Left ventricle myocardium inferior (tissue), 1 donor: Measurements from ENCODE around the gene CDK6. TPM values are rescaled to one million over a fixed set of nuclear protein-coding genes. Genes with fewer than 3 reads are reported as not detected.

Source experiments
- DNase-seq: peaks from one replicate; pipeline ENCODE4 v3.0.0-alpha.2; 2020
- H3K27ac ChIP-seq: fragments of 200-600 bp; replicated peaks from 2 replicates; pipeline ENCODE4 v1.8.0; 2021
- H3K27me3 ChIP-seq: fragments of 200-600 bp; 2 replicates; pipeline ENCODE4 v1.8.0; 2021; ENCODE audit warnings: low read depth
- H3K36me3 ChIP-seq: fragments of 200-600 bp; 2 replicates; pipeline ENCODE4 v1.8.0; 2021
- H3K4me1 ChIP-seq: fragments of 200-600 bp; 2 replicates; pipeline ENCODE4 v1.8.0; 2021
- H3K4me3 ChIP-seq: fragments of 200-600 bp; 2 replicates; pipeline ENCODE4 v1.8.0; 2021; ENCODE audit warnings: mild to moderate bottlenecking, moderate library complexity
- H3K9me3 ChIP-seq: fragments of 200-600 bp; replicated peaks from 2 replicates; pipeline ENCODE4 v1.8.0; 2021
- intact Hi-C: fragments of 100-400 bp; cut with micrococcal nuclease; formaldehyde crosslinking; loops from one replicate; pipeline ENCODE4 v1.11.0; 2022
- total RNA-seq: library from RNA; stranded (reverse); fragmentation: NEBNext Ultra II Directional; extraction: Animal tissue kit (Norgen Biotek cat#: 25700); gene quantifications from one replicate; pipeline ENCODE4 v1.2.1, GENCODE V29; 2021
- TF ChIP-seq, protein P1 (sequence below): fragments of 200-600 bp; IDR thresholded peaks from 2 replicates; pipeline ENCODE4 v1.8.0; 2021; ENCODE audit warnings: antibody characterized with exemption, mild to moderate bottlenecking, borderline replicate concordance
- donor health status: DM: no; HTN: yes; CAD: no; lungs with severe emphysema.

CDK6 gene
- total RNA-seq, 1 donor from 2014 or later, result 16.5 TPM

DNA sequence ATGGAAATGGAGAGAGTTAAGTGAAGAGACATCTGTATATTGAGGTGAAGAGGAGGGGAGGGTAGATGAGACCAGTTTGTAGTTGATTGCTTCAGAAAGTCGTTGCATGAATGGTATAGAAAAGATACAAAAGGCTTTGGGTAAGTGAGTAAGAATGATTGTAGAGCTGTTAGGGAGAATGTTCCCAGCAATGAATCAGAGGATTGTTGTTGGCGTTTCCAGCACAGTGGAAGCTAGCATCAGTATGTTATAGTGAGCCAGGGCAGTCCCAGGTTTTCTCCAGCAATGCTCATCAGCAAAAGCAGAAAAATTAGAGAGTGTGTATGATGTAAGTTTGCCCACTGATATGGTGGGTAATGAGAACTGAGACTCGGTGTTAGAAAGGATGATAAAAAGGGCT is 15.4 kb upstream of the CDK6 start:
- intact Hi-C loops, result no loop called here
- no peak overlapping the region for H3K4me3 ChIP-seq
- TF ChIP-seq, protein P1, sequence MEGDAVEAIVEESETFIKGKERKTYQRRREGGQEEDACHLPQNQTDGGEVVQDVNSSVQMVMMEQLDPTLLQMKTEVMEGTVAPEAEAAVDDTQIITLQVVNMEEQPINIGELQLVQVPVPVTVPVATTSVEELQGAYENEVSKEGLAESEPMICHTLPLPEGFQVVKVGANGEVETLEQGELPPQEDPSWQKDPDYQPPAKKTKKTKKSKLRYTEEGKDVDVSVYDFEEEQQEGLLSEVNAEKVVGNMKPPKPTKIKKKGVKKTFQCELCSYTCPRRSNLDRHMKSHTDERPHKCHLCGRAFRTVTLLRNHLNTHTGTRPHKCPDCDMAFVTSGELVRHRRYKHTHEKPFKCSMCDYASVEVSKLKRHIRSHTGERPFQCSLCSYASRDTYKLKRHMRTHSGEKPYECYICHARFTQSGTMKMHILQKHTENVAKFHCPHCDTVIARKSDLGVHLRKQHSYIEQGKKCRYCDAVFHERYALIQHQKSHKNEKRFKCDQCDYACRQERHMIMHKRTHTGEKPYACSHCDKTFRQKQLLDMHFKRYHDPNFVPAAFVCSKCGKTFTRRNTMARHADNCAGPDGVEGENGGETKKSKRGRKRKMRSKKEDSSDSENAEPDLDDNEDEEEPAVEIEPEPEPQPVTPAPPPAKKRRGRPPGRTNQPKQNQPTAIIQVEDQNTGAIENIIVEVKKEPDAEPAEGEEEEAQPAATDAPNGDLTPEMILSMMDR, result no peak

GRCh38 chr7:92850516-92850915 is 14.1 kb upstream of the CDK6 start:
- DNase-seq, result no peak
- TF ChIP-seq, protein P1, result no peak
- H3K27ac ChIP-seq, result no peak overlapping the region
- H3K27me3 ChIP-seq, result no peaks in the 10 kb centered on the region
- no peak overlapping the region for H3K4me3 ChIP-seq
- no peaks in the 10 kb centered on the region for H3K36me3 ChIP-seq
- no peaks in the 10 kb centered on the region for H3K4me1 ChIP-seq
- intact Hi-C loops, result no loop called here
- H3K9me3 ChIP-seq, result no peaks in the 10 kb centered on the region

More for the DNA sequence above, 15.4 kb upstream of the CDK6 start:
- no peaks in the 10 kb centered on the region for H3K4me1 ChIP-seq
- no peak overlapping the region for H3K27ac ChIP-seq
- no peaks in the 10 kb centered on the region for H3K9me3 ChIP-seq
- no peak for DNase-seq
- H3K36me3 ChIP-seq, result no peaks in the 10 kb centered on the region
- no peaks in the 10 kb centered on the region for H3K27me3 ChIP-seq

- H3K36me3 ChIP-seq, result no peaks in the 10 kb centered on the region
- intact Hi-C loops, result no loop called here
- no peak overlapping the region for H3K27ac ChIP-seq
Observed at GRCh38 chr7:92849322-92849721, 12.9 kb upstream of the CDK6 start.

DNA sequence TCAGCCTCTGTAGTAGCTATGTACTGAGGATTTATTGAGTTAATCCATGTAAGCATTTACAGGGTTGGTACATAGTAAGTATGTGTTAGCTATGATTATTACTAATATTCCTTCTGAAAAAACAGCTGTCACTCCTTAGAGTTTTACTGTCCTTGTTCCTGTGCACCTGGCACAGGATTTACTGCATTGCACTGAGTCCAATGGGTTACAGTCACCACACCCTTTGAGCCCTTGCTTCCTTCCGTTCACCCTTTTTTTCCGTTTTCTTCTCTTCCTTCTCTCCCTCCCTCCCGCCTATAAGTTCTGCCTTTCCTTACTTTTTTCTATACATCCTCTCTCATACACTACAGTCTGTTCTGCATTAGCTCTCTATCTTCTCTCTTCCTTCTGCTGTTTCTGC is 12.5 kb upstream of the CDK6 start:
- no peak overlapping the region for H3K27ac ChIP-seq
- H3K9me3 ChIP-seq, result no peaks in the 10 kb centered on the region
- no peak for DNase-seq
- intact Hi-C loops, result no loop called here
- no peaks in the 10 kb centered on the region for H3K4me1 ChIP-seq
- TF ChIP-seq, protein P1, result no peak
- no peaks in the 10 kb centered on the region for H3K27me3 ChIP-seq
- no peaks in the 10 kb centered on the region for H3K36me3 ChIP-seq
- no peak overlapping the region for H3K4me3 ChIP-seq

More at GRCh38 chr7:92849322-92849721, 12.9 kb upstream of the CDK6 start:
- no peak for DNase-seq
- Histone ChIP-seq H3K9me3 (no peaks in the 10 kb centered on the region), H3K4me3 (no peak overlapping the region), H3K27me3 (no peaks in the 10 kb centered on the region), H3K4me1 (no peaks in the 10 kb centered on the region)
- TF ChIP-seq, protein P1, result no peak

GRCh38 chr7:92848441-92848840 is 12.1 kb upstream of the CDK6 start:
- DNase-seq, result no peak
- H3K9me3 ChIP-seq, result no peaks in the 10 kb centered on the region
- H3K27me3 ChIP-seq, result no peaks in the 10 kb centered on the region
- intact Hi-C loops, result no loop called here
- H3K27ac ChIP-seq, result no peak overlapping the region
- no peaks in the 10 kb centered on the region for H3K36me3 ChIP-seq
- H3K4me3 ChIP-seq, result no peak overlapping the region
- H3K4me1 ChIP-seq, result no peaks in the 10 kb centered on the region
- TF ChIP-seq, protein P1, result no peak

DNA sequence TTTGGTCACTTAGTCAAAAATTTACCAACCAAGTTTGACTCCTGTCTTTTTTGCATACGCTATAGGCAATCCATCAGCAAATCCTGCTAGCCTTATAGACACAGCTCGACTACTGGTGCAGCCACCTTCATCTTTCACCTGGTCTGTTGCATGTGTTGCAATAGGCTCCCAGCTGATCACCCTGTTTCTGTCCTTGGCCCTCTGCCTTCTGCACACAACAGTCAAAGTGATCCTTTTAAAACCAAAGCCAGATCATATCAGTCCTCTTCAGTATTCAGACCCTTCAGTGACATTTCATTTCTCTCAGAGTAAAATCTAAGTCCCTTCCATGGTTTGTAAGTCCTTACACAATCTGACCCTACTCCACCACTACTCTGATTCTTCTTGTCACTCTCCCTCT is 10.9 kb upstream of the CDK6 start:
- TF ChIP-seq, protein P1, result no peak
- H3K27ac ChIP-seq, result no peak overlapping the region
- DNase-seq, result no peak
- intact Hi-C loops, result no loop called here
- H3K4me1 ChIP-seq, result no peaks in the 10 kb centered on the region
- H3K27me3 ChIP-seq, result no peaks in the 10 kb centered on the region
- H3K4me3 ChIP-seq, result no peak overlapping the region
- no peaks in the 10 kb centered on the region for H3K9me3 ChIP-seq
- no peaks in the 10 kb centered on the region for H3K36me3 ChIP-seq
